Hematopoietic multipotent progenitor cell treated with erythropoietin and hydrocortisone succinate and interleukin-3 and kit ligand, for 15 days (in vitro differentiated cells): Measurements from ENCODE around the gene SPPL2B.
A peak's percentile ranks its signal among the peaks of the same experiment; 100 is the strongest.
"Not testable (repeated sequence)": the region's sequence is repeated elsewhere in the genome, so short reads cannot be mapped to it uniquely, and the experiment has no call there.

ENCODE experiments used
- DNase-seq: peaks from one replicate; pipeline ENCODE4 v3.0.0-alpha.2; 2015; ENCODE audit warnings: low spot score

The SPPL2B gene

GRCh38 chr19:2381148-2381820 lies 52.8 kb downstream of the SPPL2B start:
- DNase-seq: no peak

GRCh38 chr19:2382530-2383222 lies 54.2 kb downstream of the SPPL2B start:
- no peak for DNase-seq

- no peak for DNase-seq
These were observed 56.7 kb downstream of the SPPL2B start for GRCh38 chr19:2385053-2385721.

- no peak for DNase-seq
These were observed 59.1 kb downstream of the SPPL2B start for GRCh38 chr19:2387367-2388288.

GRCh38 chr19:2389594-2389993 lies 61.1 kb downstream of the SPPL2B start:
- DNase-seq: no peak

- DNase-seq: peak; percentile 76
These were observed 62.7 kb downstream of the SPPL2B start for GRCh38 chr19:2391118-2391725.

- no peak for DNase-seq
These were observed 63.9 kb downstream of the SPPL2B start for GRCh38 chr19:2392366-2392765.

GRCh38 chr19:2392899-2393298 lies 64.4 kb downstream of the SPPL2B start:
- DNase-seq: not testable (repeated sequence)

- DNase-seq: no peak
These were observed 65.6 kb downstream of the SPPL2B start for GRCh38 chr19:2394054-2394441.

GRCh38 chr19:2394442-2395292 lies 66.2 kb downstream of the SPPL2B start:
- DNase-seq: no peak

GRCh38 chr19:2395293-2395829 lies 66.9 kb downstream of the SPPL2B start:
- not testable (repeated sequence) for DNase-seq

- not testable (repeated sequence) for DNase-seq
These were observed 68.7 kb downstream of the SPPL2B start for GRCh38 chr19:2397173-2397572.

GRCh38 chr19:2398735-2399305 lies 70.3 kb downstream of the SPPL2B start:
- no peak for DNase-seq

GRCh38 chr19:2399582-2399981 lies 71.1 kb downstream of the SPPL2B start:
- DNase-seq: no peak
